ENCODE results near the gene RNU6-1. TPM values are rescaled to one million over a fixed set of nuclear protein-coding genes. Genes with fewer than 3 reads are reported as not detected.

The RNU6-1 gene
- total and polyA plus RNA-seq, 2 donors from 2014 or later: not detected

- H3K4me3 ChIP-seq (ENCODE audit: low read length in 3 of 3): no peak overlapping the region
- no peak for TF ChIP-seq CTCF (IDR thresholded peaks at IDR 0.05; ENCODE audit: borderline replicate concordance, extremely low read depth, insufficient read depth)
- no peak overlapping the region for H3K27ac ChIP-seq (ENCODE audit: low read depth in 2 of 2, low read length in 2 of 2)
- DNase-seq (peak in 1 of 5 donors; percentile 63), FAIRE-seq (no peak)
- H3K27me3 ChIP-seq (ENCODE audit: control insufficient read depth, insufficient read depth, low read length): peaks cover 47% of the 10 kb centered on the region
- peaks cover 0 to 9% (median 0%) of the 10 kb centered on the region in 3 donors for H3K9me3 ChIP-seq (ENCODE audit: control insufficient read depth in 2 of 3, insufficient read depth in 1 of 3, low read length in 3 of 3)
- intact Hi-C loops (cut with DNase I): no loop called here
- no peaks in the 10 kb centered on the region for H3K36me3 ChIP-seq (ENCODE audit: control insufficient read depth in 2 of 3, insufficient read depth in 3 of 3, low read length in 3 of 3)
- H3K4me1 ChIP-seq (ENCODE audit: control insufficient read depth in 2 of 3, insufficient read depth in 2 of 3, low read depth in 1 of 3, low read length in 3 of 3): peaks cover 0 to 2% (median 0%) of the 10 kb centered on the region in 3 donors
- H3K9ac ChIP-seq (ENCODE audit: low read length in 3 of 3): no peak overlapping the region
Observed at GRCh38 chr15:67819636-67820035, 20.2 kb downstream of the RNU6-1 start.

- Histone ChIP-seq H3K4me3 (ENCODE audit: low read length in 3 of 3) (no peak overlapping the region), H3K27ac (ENCODE audit: low read depth in 2 of 2, low read length in 2 of 2) (no peak overlapping the region), H3K9ac (ENCODE audit: low read length in 3 of 3) (no peak overlapping the region), H3K9me3 (ENCODE audit: control insufficient read depth in 2 of 3, insufficient read depth in 1 of 3, low read length in 3 of 3) (peaks cover 0 to 9% (median 0%) of the 10 kb centered on the region in 3 donors), H3K4me1 (ENCODE audit: control insufficient read depth in 2 of 3, insufficient read depth in 2 of 3, low read depth in 1 of 3, low read length in 3 of 3) (peaks cover 0 to 2% (median 0%) of the 10 kb centered on the region in 3 donors), H3K27me3 (ENCODE audit: control insufficient read depth, insufficient read depth, low read length) (peaks cover 37% of the 10 kb centered on the region), H3K36me3 (ENCODE audit: control insufficient read depth in 2 of 3, insufficient read depth in 3 of 3, low read length in 3 of 3) (no peaks in the 10 kb centered on the region)
- intact Hi-C loops (cut with DNase I): no loop called here
- peak in 2 of 5 donors; percentile 5 to 14 for DNase-seq
- no peak for TF ChIP-seq CTCF (IDR thresholded peaks at IDR 0.05; ENCODE audit: borderline replicate concordance, extremely low read depth, insufficient read depth)
- FAIRE-seq: no peak
Observed at GRCh38 chr15:67818464-67818863, 21.4 kb downstream of the RNU6-1 start.

GRCh38 chr15:67816668-67817067 lies 23.2 kb downstream of the RNU6-1 start:
- no peak overlapping the region for H3K9ac ChIP-seq (ENCODE audit: low read length in 3 of 3)
- H3K27ac ChIP-seq (ENCODE audit: low read depth in 2 of 2, low read length in 2 of 2): no peak overlapping the region
- FAIRE-seq: no peak
- H3K27me3 ChIP-seq (ENCODE audit: control insufficient read depth, insufficient read depth, low read length): peaks cover 26% of the 10 kb centered on the region
- H3K9me3 ChIP-seq (ENCODE audit: control insufficient read depth in 2 of 3, insufficient read depth in 1 of 3, low read length in 3 of 3): peaks cover 0 to 9% (median 0%) of the 10 kb centered on the region in 3 donors
- no peak for DNase-seq
- no peaks in the 10 kb centered on the region for H3K36me3 ChIP-seq (ENCODE audit: control insufficient read depth in 2 of 3, insufficient read depth in 3 of 3, low read length in 3 of 3)
- H3K4me1 ChIP-seq (ENCODE audit: control insufficient read depth in 2 of 3, insufficient read depth in 2 of 3, low read depth in 1 of 3, low read length in 3 of 3): peaks cover 0 to 2% (median 0%) of the 10 kb centered on the region in 3 donors
- no peak overlapping the region for H3K4me3 ChIP-seq (ENCODE audit: low read length in 3 of 3)
- intact Hi-C loops (cut with DNase I): no loop called here
- TF ChIP-seq CTCF (IDR thresholded peaks at IDR 0.05; ENCODE audit: borderline replicate concordance, extremely low read depth, insufficient read depth): no peak
